Fibroblast of lung (primary cell): ENCODE data around the gene SPTBN2.

Experiments
- EZH2 ChIP-seq: IDR thresholded peaks from 2 replicates; pipeline ENCODE4 v1.5.1; 2012; ENCODE audit warnings: low read length, control low read depth, mild to moderate bottlenecking; ENCODE audit errors: missing control alignments
- TF ChIP-seq, protein P1 (sequence below), 2 donors: IDR thresholded peaks in 1 of 2; conservative IDR thresholded peaks in 1 of 2; 1 replicate in 1 of 2; 2 replicates in 1 of 2; pipeline ENCODE4 v1.5.1; 2011 to 2012; ENCODE audit warnings: low read length in 2 of 2, control low read depth in 1 of 2, inconsistent platforms in 1 of 2, low read depth in 1 of 2, mild to moderate bottlenecking in 1 of 2

DNA sequence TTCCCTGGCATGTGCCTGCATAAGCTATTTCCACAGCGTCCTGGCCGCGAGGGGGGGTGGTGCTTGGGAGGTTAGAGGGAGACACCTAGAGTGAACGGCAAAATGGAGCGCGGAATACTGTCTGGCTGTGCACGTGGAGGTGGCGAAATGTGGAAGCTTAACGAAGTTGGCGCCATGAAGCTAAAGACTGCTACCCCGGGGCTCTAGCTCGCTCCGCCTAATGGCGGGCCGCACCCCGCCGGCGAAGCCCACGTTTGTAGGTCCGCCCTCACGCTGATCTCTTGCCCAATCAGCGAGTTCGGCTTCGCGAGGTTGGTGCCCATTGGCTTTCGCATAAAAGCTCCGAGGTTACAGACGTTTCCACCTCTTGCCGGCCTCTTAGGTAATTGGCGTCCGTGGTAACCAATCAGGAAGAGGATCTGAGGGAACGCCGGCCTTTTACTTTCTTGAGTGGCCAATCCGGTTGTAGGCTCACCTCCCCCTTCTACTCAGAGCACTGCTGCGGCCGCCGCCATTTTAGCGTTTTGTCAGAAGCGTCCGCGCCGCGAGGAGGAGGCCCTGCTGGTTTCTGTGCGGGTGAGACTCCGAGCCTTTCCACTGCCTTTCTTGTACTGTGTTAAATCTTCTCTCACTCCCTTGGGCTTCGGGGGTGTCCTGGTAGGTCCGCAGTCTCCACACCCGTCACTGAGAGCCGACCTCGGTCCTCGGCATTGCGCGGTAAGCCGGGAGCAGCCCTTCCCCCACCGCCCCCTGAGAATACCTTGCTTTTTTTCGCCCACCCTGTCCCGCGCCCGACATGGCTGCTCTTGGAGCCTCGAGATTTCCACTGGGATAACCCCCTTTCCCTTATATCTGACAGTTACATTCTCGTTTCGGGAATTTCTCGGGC lies 90.6 kb downstream of the SPTBN2 start, which contains the start of gene RBM4:
- TF ChIP-seq, protein P1, sequence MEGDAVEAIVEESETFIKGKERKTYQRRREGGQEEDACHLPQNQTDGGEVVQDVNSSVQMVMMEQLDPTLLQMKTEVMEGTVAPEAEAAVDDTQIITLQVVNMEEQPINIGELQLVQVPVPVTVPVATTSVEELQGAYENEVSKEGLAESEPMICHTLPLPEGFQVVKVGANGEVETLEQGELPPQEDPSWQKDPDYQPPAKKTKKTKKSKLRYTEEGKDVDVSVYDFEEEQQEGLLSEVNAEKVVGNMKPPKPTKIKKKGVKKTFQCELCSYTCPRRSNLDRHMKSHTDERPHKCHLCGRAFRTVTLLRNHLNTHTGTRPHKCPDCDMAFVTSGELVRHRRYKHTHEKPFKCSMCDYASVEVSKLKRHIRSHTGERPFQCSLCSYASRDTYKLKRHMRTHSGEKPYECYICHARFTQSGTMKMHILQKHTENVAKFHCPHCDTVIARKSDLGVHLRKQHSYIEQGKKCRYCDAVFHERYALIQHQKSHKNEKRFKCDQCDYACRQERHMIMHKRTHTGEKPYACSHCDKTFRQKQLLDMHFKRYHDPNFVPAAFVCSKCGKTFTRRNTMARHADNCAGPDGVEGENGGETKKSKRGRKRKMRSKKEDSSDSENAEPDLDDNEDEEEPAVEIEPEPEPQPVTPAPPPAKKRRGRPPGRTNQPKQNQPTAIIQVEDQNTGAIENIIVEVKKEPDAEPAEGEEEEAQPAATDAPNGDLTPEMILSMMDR (conservative IDR thresholded peaks at IDR 0.05 in 1 of 2, IDR thresholded peaks at IDR 0.05 in 1 of 2; ENCODE audit: low read depth in 1 of 2, low read length in 2 of 2) = no peak
- TF ChIP-seq EZH2 = no peak
